GM21786 (cell line): ENCODE results near the gene RCAN1.
"Not testable (repeated sequence)": the region's sequence is repeated elsewhere in the genome, so short reads cannot be mapped to it uniquely, and the experiment has no call there.

Experiments used
- ATAC-seq: cut with Tn5 transposase; IDR thresholded peaks from one replicate; pipeline ENCODE4 v1.9.1; 2021; ENCODE audit not compliant: unreplicated experiment

RCAN1 gene

DNA sequence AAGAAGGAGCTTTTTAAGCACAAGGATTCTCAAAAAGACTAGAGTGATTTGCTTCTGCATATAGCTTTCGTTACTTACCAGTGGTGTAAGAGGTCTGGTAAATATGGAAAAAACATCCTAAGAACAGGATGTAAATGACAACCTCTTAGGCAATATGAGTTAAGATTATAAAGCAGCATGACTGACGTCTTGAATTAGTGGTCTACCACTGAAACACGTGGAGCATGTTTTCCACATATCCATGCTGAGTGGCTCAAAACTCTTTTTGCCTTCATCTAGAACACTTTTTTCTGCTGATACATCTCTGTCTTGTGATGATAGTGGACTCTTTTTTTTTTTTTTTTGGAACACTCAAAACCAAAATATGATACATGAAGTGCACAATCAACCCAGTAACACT lies 44.6 kb downstream of the RCAN1 start:
- no peak for ATAC-seq

- ATAC-seq, result no peak
These were observed 45.4 kb downstream of the RCAN1 start for GRCh38 chr21:34569381-34569979.

GRCh38 chr21:34568801-34569200 lies 46.1 kb downstream of the RCAN1 start:
- ATAC-seq, result not testable (repeated sequence)

GRCh38 chr21:34567604-34568155 lies 47.2 kb downstream of the RCAN1 start:
- no peak for ATAC-seq

GRCh38 chr21:34565238-34565637 lies 49.7 kb downstream of the RCAN1 start:
- no peak for ATAC-seq

DNA sequence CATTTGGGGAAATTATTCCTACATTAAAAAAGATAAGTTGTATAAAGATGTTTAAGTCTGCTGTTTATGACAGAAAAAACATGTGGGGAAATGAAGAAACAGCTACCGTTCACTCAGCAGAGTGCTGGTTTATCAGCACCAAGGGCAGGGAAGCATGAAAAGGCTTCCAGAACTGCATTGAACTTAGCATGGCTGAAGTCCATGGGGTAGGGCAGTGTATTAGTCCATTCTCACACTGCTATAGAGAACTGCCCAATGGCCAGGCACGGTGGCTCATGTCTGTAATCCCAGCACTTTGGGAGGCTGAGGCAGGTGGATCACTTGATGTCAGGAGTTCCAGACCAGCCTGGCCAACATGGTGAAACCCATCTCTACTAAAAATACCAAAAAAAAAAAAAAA lies 51.5 kb downstream of the RCAN1 start:
- not testable (repeated sequence) for ATAC-seq

DNA sequence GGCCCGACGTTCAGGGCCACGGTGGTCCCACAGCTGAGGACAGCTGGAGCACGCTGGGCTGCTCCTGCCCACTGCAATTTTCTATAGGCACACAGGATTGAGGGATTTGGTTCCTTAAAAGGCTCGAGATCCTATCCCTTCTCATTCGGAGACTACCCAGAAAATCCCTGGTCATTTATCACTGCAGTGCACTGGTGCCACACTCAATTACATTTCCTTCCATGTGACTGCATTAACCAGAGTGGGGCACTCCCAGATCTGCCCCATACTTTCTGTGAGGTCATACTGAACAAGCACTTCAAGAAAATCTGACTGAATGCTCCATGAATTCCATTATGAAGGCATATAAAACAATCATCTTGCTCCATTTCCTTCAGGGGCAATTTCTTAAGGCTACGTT lies 53.1 kb downstream of the RCAN1 start:
- ATAC-seq, result no peak

DNA sequence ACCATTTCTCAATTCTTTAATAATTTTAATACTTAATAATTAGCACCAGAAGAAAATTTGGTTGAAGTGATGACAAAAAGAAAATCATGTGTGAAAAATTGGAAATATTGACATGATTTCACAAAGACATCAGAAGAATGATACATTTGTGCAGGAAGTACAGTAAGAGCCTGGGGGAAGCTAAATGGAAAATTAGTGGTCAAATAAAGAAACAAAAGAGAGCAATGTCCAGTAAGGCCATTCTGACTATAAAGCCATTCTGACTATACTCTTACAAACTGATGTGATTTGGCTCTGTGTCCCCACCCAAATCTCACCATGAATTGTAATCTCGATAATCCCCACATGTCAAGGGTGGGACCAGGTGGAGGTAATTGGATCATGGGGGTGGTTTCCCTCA lies 54.3 kb downstream of the RCAN1 start:
- no peak for ATAC-seq

- ATAC-seq, result no peak
These were observed 54.9 kb downstream of the RCAN1 start for GRCh38 chr21:34560021-34560420.

- ATAC-seq, result no peak
These were observed 55.8 kb downstream of the RCAN1 start for GRCh38 chr21:34559089-34559631.

- ATAC-seq, result no peak
These were observed 56.7 kb downstream of the RCAN1 start for GRCh38 chr21:34558166-34558565.

- ATAC-seq, result no peak
These were observed 57.7 kb downstream of the RCAN1 start for GRCh38 chr21:34557261-34557660.

GRCh38 chr21:34554670-34555069 lies 60.2 kb downstream of the RCAN1 start:
- not testable (repeated sequence) for ATAC-seq

DNA sequence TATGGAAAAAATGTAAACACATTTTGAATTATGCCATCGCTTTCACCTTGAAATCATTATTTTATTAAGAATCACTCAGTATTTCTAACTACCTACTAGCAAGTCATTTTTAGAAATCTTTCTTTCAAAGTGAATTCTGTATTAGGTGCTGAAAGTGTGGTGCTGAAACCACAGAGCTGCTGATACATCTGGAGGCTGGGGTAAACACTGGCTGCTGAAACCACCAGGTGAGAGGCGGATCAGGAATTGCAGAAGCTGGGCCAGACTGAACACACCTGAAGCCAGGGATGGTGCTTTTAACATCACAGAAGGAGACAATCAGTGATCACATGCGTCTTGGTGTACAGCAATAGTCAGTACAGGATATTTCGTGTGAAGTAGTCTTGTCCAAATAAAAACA lies 60.7 kb downstream of the RCAN1 start:
- ATAC-seq, result no peak

GRCh38 chr21:34553151-34553952 lies 61.6 kb downstream of the RCAN1 start:
- ATAC-seq, result no peak

GRCh38 chr21:34552360-34553098 lies 62.4 kb downstream of the RCAN1 start:
- ATAC-seq, result no peak

GRCh38 chr21:34550182-34550799 lies 64.6 kb downstream of the RCAN1 start:
- no peak for ATAC-seq

GRCh38 chr21:34548781-34549376 lies 66.0 kb downstream of the RCAN1 start:
- no peak for ATAC-seq

- ATAC-seq, result no peak
These were observed 68.4 kb downstream of the RCAN1 start for GRCh38 chr21:34546542-34546941.

DNA sequence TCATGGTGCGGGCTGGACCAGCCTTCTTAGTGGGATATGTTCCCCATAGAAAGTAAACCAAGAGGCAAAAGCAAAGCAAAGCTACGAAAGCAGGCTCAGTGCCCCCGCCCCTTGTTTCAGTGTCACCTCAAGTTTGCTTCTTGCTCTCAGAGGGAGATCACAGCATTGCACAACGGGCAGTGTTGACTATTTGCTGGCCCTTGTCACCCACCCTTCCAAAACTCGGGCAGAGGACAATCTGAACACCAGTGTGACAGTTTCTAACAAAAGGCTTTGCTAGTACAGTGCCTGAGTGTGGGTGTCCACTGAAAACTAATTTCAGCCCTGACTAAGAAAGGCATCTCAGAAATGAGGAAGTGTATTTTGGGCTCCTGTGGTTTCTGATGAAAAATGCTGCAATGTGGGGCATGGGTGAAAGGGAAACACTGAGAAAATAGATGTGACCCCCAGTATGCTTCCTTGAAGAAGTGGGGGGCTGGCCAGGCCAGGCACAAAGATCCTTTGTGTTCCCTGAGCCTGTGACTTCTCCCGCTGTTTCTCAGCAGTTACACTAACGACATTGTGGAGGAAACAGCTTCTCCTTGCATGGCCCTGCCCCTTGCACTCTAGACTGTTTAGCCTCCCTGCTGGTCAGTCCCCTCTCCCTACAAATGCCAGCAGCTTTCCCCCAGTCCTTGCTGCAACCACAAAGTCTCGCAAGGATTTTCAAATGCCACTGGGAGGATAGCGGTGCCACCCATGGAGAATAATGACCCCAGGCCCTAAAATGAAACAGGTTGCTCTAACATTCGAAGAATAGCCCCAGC lies 69.6 kb downstream of the RCAN1 start:
- ATAC-seq, result peak; percentile 88
